Measurements from ENCODE around the gene SLC31A1. TPM values are rescaled to one million over a fixed set of nuclear protein-coding genes. Genes with fewer than 3 reads are reported as not detected.

SLC31A1 gene
- total and polyA plus RNA-seq, 2 of the 13 experiments (the other 11 are each of a cell fraction or from before 2014, with no cell fraction given): 62.9 to 70.0 TPM

- TF ChIP-seq EEA1 (CRISPR knock-in tag; IDR thresholded peaks at IDR 0.05; ENCODE audit: borderline replicate concordance) (no peak), ETV5 (CRISPR knock-in tag; IDR thresholded peaks at IDR 0.05; ENCODE audit: borderline replicate concordance) (peak; percentile 70; the same call in 1 of the 2 replicates), GABPB1 (CRISPR knock-in tag; IDR thresholded peaks at IDR 0.05) (peak; percentile 26; the same call in 1 of the 2 replicates), ARID5B (CRISPR knock-in tag; IDR thresholded peaks at IDR 0.05) (peak; percentile 33; the same call in 1 of the 2 replicates), FOXP4 (CRISPR knock-in tag; IDR thresholded peaks at IDR 0.05) (0 out of 2 replicates have a peak, but pooled peaks have one; percentile 39), RAD21 (CRISPR knock-in tag; IDR thresholded peaks at IDR 0.05) (no peak), PRPF4 (IDR thresholded peaks at IDR 0.05; ENCODE audit: low read depth, low read length, poor library complexity, severe bottlenecking) (no peak), GATAD1 (CRISPR knock-in tag; IDR thresholded peaks at IDR 0.05) (0 out of 2 replicates have a peak, but pooled peaks have one; percentile 11), POLR2G (IDR thresholded peaks at IDR 0.05; ENCODE audit: low read depth, low read length) (peak; percentile 49; the same call in 1 of the 2 replicates), PATZ1 (CRISPR knock-in tag; IDR thresholded peaks at IDR 0.05) (no peak; the same call in 1 of the 2 replicates), MIER3 (CRISPR knock-in tag; IDR thresholded peaks at IDR 0.05; ENCODE audit: borderline replicate concordance) (peak; percentile 25; the same call in 1 of the 2 replicates), ZNF414 (CRISPR knock-in tag; IDR thresholded peaks at IDR 0.05) (0 out of 2 replicates have a peak, but pooled peaks have one; percentile 29), HNRNPLL (IDR thresholded peaks at IDR 0.05; ENCODE audit: low read depth, low read length, poor library complexity, severe bottlenecking) (no peak), NFIB (CRISPR knock-in tag; IDR thresholded peaks at IDR 0.05; ENCODE audit: borderline replicate concordance) (no peak), CEBPG (CRISPR knock-in tag; IDR thresholded peaks at IDR 0.05) (peak; percentile 95), ZNF12 (CRISPR knock-in tag; IDR thresholded peaks at IDR 0.05) (peak; percentile 70), FOXA3 (CRISPR knock-in tag; IDR thresholded peaks at IDR 0.05) (peak; percentile 30; the same call in 1 of the 2 replicates), SMYD3 (CRISPR knock-in tag; IDR thresholded peaks at IDR 0.05) (no peak), JDP2 (CRISPR knock-in tag; IDR thresholded peaks at IDR 0.05; ENCODE audit: borderline replicate concordance) (no peak), ZNF275 (CRISPR knock-in tag; IDR thresholded peaks at IDR 0.05; ENCODE audit: borderline replicate concordance) (no peak), SAP130 (CRISPR knock-in tag; IDR thresholded peaks at IDR 0.05; ENCODE audit: low read depth) (peak; percentile 82)
These were observed 1.1 kb downstream of the SLC31A1 start (continued) for GRCh38 chr9:113222482-113222841.

All from HepG2 (cell line).